Measurements from ENCODE around the gene RCL1.
"Not testable (repeated sequence)": the region's sequence is repeated elsewhere in the genome, so short reads cannot be mapped to it uniquely, and the experiment has no call there.

RCL1 gene

GRCh38 chr9:4780651-4781050, 12.1 kb upstream of the RCL1 start:
- in situ Hi-C loops (cut with MboI; ENCODE audit: low sequenced_read_pairs): no loop called here

GRCh38 chr9:4781408-4781807, 11.3 kb upstream of the RCL1 start:
- in situ Hi-C loops (cut with MboI; ENCODE audit: low sequenced_read_pairs): no loop called here

DNA sequence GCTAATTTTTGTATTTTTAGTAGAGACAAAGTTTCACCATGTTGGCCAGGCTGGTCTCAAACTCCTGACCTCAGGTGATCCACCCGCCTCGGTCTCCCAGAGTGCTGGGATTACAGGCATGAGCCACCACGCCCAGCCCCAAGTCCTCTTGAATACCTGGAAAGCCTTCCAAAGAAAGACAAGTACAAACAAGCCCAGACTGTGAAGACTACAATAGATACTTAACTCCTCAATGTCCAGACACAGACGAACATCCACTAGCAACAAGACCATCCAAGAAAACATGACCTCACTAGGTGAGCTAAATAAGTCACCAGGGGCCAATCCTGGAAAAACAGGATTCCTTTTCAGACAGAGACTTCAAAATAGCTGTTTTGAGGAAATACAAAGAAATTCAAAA, 9.6 kb upstream of the RCL1 start:
- in situ Hi-C loops (cut with MboI; ENCODE audit: low sequenced_read_pairs): not testable (repeated sequence)

GRCh38 chr9:4784403-4784802, 8.3 kb upstream of the RCL1 start:
- in situ Hi-C loops (cut with MboI; ENCODE audit: low sequenced_read_pairs): no loop called here

DNA sequence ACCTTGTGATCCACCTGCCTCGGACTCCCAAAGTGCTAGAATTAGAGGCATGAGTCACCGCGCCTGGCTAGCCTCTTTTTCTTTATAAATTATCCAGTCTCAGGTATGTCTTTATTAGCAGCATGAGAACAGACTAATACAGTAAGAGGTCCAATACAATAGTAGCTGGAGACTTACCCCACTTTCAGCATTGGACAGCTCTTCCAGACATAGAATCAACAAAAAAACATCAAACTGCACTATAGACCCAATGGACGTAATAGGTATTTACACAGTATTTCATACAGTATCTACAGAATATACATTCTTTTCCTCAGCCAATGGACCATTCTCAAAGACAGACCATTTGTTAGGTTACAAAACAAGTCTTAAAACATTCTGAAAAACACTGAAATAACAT, 6.1 kb upstream of the RCL1 start:
- in situ Hi-C loops (cut with MboI; ENCODE audit: low sequenced_read_pairs): no loop called here

DNA sequence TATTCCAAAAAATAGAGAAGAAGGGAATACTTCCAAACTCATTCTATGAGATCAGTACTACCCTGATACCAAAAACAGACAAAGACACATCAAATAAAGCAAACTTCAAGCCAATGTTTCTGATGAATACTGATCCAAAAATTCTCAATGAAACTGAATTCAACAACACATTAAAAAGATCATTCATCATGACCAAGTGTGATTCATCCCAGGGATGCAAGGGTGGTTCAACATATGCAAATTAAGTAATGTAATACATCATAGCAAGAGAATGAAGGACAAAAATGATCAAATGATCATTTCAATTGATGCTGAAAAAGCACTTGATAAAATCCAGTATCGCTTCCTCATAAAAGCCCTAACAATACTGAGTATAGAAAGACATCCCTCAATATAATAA, 4.9 kb upstream of the RCL1 start:
- in situ Hi-C loops (cut with MboI; ENCODE audit: low sequenced_read_pairs): no loop called here

- in situ Hi-C loops (cut with MboI; ENCODE audit: low sequenced_read_pairs): no loop called here
These were observed 4.0 kb upstream of the RCL1 start for GRCh38 chr9:4788703-4789102.

- in situ Hi-C loops (cut with MboI; ENCODE audit: low sequenced_read_pairs): no loop called here
These were observed 631 bp upstream of the RCL1 start for GRCh38 chr9:4792054-4792571.

- in situ Hi-C loops (cut with MboI; ENCODE audit: low sequenced_read_pairs): no loop called here
These were observed 983 bp downstream of the RCL1 start for GRCh38 chr9:4793459-4794395.

GRCh38 chr9:4794691-4795090, 1.9 kb downstream of the RCL1 start:
- in situ Hi-C loops (cut with MboI; ENCODE audit: low sequenced_read_pairs): no loop called here

- in situ Hi-C loops (cut with MboI; ENCODE audit: low sequenced_read_pairs): not testable (repeated sequence)
These were observed 2.4 kb downstream of the RCL1 start for GRCh38 chr9:4795108-4795507.

- in situ Hi-C loops (cut with MboI; ENCODE audit: low sequenced_read_pairs): no loop called here
These were observed 3.8 kb downstream of the RCL1 start for GRCh38 chr9:4796530-4796929.

- in situ Hi-C loops (cut with MboI; ENCODE audit: low sequenced_read_pairs): no loop called here
These were observed 4.5 kb downstream of the RCL1 start for GRCh38 chr9:4796988-4797853.

DNA sequence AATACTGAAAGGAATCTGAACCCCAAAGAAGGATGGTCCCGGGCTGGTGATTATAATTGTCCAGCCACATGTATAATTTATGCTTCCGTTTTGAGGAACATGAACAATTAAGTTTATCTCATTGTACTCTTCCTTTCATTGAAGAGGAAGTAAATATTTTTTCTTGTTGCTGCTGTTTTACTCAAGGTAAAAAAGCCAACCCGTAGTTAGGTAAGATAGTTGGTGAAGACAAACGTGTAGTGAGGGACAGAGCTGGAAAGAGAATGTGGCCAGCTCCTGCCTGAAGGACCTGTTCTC, 5.1 kb downstream of the RCL1 start:
- in situ Hi-C loops (cut with MboI; ENCODE audit: low sequenced_read_pairs): no loop called here

- in situ Hi-C loops (cut with MboI; ENCODE audit: low sequenced_read_pairs): no loop called here
These were observed 5.7 kb downstream of the RCL1 start for GRCh38 chr9:4798281-4799032.

DNA sequence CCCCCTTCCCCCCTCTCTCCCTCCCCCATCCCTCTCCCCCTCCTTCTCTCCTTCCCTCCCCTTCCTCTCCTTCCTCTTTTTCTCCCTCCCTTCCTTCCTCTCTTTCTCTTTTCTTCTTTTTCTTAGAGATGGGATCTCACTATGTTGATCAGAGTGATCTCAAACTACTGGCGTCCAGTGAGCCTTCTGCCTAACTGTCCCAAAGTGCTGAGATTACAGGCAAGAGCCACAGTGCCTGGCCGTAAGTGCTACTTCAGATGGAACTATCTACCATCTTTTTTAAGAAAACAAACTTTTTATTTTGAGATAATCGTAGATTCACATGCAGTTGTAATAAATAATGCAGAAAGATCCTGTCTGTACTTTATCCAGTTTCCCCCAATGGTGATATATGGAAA, 6.3 kb downstream of the RCL1 start:
- in situ Hi-C loops (cut with MboI; ENCODE audit: low sequenced_read_pairs): no loop called here

DNA sequence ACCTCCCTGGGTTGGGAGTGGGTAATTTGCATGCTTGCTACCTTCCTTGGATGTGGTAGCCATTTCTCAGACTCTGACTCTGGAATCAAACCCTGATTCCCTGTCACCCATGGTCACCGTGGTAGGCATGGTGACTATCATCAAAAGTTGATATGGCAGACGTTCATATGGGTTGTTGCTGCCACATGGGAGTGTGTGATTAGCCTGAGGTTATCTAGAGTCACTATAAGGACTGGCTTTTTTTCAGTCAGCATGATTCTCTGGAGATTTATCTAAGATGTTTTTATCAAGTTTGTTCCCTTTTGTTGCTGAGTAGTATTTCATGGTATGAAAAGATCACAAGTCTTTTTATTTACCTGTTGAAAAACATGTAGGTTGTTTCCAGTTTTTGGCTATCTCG, 7.0 kb downstream of the RCL1 start:
- in situ Hi-C loops (cut with MboI; ENCODE audit: low sequenced_read_pairs): no loop called here

GRCh38 chr9:4801156-4801555, 8.4 kb downstream of the RCL1 start:
- in situ Hi-C loops (cut with MboI; ENCODE audit: low sequenced_read_pairs): no loop called here

DNA sequence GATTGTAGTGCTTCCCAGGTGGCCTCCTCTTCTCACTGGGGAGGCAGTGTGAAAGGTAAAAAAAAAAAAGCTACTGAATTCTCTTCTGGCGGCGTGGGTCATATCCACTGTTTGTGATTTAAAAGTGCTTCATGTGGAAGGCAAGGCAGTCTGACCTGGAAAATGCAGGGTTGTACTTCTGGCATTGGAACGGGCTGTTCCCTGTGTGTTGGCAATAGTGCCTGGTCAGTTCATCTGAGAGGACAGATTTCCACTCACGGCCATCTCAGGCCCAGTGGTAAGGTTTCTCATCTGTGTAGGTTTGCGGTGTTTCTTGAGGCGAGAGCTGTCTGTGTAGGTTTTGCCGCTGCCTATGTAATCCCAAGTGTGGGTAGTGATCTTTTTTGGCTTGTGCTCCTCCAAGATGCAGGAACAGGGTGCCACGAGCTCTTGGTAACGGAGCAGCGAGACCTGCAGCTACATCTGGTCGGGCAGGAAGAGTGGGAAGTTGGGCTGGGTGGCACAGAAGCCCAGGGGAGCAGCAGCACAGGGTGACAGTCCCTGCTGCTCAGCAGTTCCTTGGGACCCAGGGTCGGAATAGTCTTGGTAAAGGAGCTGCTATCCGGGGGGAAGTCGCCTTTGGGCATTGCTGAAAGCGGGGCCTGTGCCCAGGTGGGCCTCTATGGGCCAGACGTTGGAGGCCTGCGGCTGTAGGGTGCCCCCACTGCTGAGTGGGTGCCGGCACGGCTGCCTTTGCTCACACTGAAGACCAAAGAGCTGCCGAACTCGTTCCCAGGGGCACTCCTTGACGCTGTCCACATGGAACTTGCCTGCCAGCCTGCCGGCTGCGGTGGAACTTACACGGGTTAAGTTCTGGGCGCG, 11.2 kb downstream of the RCL1 start:
- in situ Hi-C loops (cut with MboI; ENCODE audit: low sequenced_read_pairs): no loop called here

DNA sequence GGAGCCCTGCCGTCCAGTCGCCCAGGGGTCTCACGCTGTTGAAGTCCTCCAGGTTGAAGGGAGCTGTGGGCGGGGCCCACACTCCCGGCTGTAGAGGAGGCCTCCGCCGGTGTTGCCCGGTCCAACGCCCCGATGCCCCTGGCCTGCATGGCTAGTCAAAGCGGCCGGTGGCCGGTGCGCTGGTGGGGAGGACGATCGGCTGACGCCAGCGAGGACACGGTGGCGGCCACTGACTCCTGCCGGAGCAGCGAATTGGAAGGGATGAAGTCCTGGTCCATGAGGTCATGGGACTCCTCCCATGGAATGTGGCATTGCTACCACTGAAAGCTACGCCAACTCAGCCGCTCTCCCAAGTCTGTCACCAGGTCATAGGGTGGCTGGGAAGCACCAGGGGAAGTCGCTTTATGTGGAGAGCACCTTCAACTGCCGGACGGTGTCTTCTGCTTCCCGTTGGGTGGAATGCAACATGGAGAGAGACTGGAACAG, 11.8 kb downstream of the RCL1 start:
- in situ Hi-C loops (cut with MboI; ENCODE audit: low sequenced_read_pairs): no loop called here

Data from HL-60/S4 treated with retinoic acid at 250 ng/mL for 4 days and 3 days (cell line).